Nephron (organoid): ENCODE data around the gene KATNAL1.
A peak's percentile ranks its signal among the peaks of the same experiment; 100 is the strongest.

Experiments used
- H3K27ac Mint-ChIP-seq, 3 experiments: 2 replicates each; pipeline ENCODE4 v1.8.0; 2020; ENCODE audit warnings: mixed read lengths in 3 of 3, mild to moderate bottlenecking in 2 of 3, moderate library complexity in 1 of 3
- H3K27me3 Mint-ChIP-seq: 2 replicates; pipeline ENCODE4 v1.8.0; 2021; ENCODE audit warnings: low read depth, mild to moderate bottlenecking, moderate library complexity, mixed read lengths
- H3K36me3 Mint-ChIP-seq: 2 replicates; pipeline ENCODE4 v1.8.0; 2020; ENCODE audit warnings: low read depth, mixed read lengths
- H3K4me1 Mint-ChIP-seq: 2 replicates; pipeline ENCODE4 v1.8.0; 2020; ENCODE audit warnings: mixed read lengths
- H3K4me3 Mint-ChIP-seq, 3 experiments: 2 replicates each; pipeline ENCODE4 v1.8.0; 2020; ENCODE audit warnings: mild to moderate bottlenecking in 3 of 3, mixed read lengths in 3 of 3, moderate library complexity in 2 of 3
- H3K9me3 Mint-ChIP-seq: 2 replicates; pipeline ENCODE4 v1.8.0; 2020; ENCODE audit warnings: mixed read lengths
- TF ChIP-seq, protein P1 (sequence below), 3 experiments: fragments of 200-600 bp; sonication (generic); IDR thresholded peaks; one replicate each; pipeline ENCODE4 v1.5.0; 2021; ENCODE audit warnings: antibody characterized with exemption in 3 of 3; ENCODE audit not compliant: unreplicated experiment in 3 of 3

Gene KATNAL1

DNA sequence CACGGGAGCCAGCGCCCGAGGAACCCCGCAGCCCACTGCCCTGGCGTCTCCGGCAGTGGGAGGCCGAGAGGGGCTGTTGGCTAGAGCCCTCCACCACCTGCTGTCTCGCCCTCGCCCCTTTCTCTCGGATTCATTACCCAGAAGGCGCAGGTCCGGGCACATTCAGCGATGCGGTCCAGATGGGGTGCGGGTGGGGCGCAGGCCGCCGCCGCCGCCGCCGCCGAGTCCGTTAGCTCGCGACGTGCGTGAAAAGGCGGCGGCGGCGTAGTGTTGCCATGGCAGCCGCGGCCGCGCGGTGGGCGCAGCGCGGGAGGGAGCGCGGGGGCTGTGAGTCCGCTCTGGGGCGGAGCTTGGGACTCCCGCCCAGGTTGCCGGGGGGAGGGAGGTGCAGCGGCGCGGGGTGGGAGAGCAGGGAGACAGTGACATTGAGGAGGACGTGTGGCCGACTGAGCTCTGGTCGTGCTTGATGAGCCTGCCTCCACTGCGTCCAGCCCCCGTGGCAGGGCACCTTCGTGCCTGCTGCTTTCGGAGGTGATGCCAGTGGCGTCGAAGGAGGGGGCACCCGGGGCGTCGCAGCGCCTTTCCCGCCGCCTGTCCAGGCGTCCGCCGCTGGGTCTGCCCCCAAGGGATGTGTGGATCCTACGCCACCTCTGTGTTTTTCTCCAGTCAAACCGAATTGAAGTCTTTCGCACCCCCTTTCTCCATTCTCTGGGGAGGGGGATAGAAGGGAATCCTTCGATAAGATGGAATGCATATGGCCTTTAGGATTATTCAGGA, at the start of gene KATNAL1:
Gene KATNAL1, minus strand, starts transcription at position 358 of the 777 bp plus-strand sequence. CDS start 23,774 bp downstream, outside the sequence.
- Mint-ChIP-seq H3K27me3 (no peaks in the 10 kb centered on the region), H3K27ac (peak within 1 kb of the TSS; percentile 46 to 77 (median 72)), H3K4me1 (peaks cover 42% of the 10 kb centered on the region), H3K4me3 (peak within 1 kb of the TSS; percentile 86 to 91 (median 90)), H3K9me3 (no peaks in the 10 kb centered on the region), H3K36me3 (no peaks in the 10 kb centered on the region)
- TF ChIP-seq, protein P1, sequence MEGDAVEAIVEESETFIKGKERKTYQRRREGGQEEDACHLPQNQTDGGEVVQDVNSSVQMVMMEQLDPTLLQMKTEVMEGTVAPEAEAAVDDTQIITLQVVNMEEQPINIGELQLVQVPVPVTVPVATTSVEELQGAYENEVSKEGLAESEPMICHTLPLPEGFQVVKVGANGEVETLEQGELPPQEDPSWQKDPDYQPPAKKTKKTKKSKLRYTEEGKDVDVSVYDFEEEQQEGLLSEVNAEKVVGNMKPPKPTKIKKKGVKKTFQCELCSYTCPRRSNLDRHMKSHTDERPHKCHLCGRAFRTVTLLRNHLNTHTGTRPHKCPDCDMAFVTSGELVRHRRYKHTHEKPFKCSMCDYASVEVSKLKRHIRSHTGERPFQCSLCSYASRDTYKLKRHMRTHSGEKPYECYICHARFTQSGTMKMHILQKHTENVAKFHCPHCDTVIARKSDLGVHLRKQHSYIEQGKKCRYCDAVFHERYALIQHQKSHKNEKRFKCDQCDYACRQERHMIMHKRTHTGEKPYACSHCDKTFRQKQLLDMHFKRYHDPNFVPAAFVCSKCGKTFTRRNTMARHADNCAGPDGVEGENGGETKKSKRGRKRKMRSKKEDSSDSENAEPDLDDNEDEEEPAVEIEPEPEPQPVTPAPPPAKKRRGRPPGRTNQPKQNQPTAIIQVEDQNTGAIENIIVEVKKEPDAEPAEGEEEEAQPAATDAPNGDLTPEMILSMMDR (IDR thresholded peaks at IDR 0.05; ENCODE audit: unreplicated experiment in 3 of 3) = no peak

DNA sequence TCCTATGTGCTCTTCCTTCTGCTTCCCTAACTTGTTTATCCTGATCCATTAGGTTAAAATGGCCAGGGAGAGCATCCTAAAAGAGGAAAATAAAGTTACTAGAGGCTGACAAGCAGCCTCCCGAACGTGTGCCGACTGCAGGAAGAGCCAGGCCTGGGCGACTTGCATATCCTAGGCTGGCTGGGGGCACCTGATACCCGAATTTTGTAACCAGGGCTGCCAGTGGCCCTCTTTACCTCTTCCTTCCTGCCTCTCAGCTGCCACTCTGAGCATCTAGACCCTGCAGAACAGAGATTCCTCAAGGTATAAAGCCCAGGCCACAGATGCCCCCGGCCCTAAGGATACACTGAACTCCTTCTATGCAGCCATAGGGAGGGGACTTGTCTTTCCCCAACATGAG, 48.5 kb upstream of the KATNAL1 start:
- TF ChIP-seq, protein P1 (IDR thresholded peaks at IDR 0.05; ENCODE audit: unreplicated experiment in 3 of 3) = no peak
- Mint-ChIP-seq H3K4me1 (peaks cover 23% of the 10 kb centered on the region), H3K9me3 (peaks cover 22% of the 10 kb centered on the region), H3K36me3 (peaks cover 10% of the 10 kb centered on the region), H3K4me3 (no peak overlapping the region), H3K27ac (peak overlapping the region in 1 of 3 experiments; percentile 9), H3K27me3 (peaks cover 5% of the 10 kb centered on the region)

DNA sequence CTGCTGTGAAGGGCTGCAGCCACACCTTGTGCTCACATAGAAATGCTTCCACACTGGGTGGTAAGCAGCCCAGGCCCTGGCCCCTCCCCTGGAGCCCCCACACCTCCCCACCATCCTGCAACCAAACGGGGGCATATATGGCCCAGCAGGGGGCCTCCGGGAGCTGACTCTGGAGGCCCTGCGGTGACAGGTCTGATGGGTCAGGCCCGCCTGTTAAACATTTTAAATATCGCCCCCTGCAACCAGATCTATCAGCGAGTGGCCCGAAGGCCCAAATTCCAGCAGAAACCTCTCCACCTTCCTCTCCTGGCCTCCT, 48.0 kb upstream of the KATNAL1 start:
- Mint-ChIP-seq H3K27ac (peak overlapping the region in 1 of 3 experiments; percentile 9), H3K4me3 (no peak overlapping the region), H3K4me1 (peaks cover 23% of the 10 kb centered on the region), H3K9me3 (peaks cover 22% of the 10 kb centered on the region), H3K27me3 (peaks cover 5% of the 10 kb centered on the region), H3K36me3 (peaks cover 10% of the 10 kb centered on the region)
- TF ChIP-seq, protein P1 (IDR thresholded peaks at IDR 0.05; ENCODE audit: unreplicated experiment in 3 of 3) = peak; percentile 16 to 42 (median 22)

DNA sequence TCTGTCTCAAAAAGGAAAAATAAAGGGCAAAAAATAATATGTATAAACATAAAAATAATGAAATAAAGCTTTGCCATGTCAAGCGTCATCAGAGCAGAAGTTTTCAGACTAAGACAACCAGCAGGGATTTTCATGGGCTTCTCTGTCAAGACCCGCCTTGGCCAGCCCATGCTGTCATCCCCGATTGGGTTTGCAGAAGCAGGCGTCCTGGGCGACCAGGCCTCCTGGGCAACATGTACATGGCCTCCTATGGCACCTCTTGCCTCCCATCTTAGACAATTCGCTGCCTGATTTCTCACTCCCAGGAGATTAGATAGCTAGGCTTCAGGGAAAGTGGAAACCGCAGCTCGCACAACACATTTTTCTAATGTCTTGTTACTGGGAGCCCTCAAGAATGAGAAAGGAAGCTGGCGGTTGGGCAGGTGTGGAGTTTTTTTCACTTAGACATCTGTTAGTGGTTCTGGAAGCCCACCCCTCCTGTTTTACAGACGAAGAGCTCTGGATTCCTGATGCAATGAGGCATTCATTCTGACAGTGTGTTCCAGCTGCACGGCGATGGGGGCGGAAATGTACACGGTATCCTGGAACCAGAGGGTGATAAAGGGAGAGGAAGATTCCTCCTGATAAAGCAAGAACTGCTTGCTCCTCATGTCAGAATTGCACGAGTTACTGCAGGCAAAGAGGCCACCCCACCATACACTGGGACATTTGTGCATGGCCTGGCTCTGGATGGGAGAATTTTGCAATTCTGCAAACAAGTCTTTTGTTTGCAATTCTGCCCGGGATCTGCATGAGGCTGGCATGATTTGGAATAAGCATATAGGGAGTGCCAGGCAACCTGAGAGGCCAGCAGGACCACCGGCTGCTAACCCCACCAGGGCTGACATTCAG, 47.4 kb upstream of the KATNAL1 start:
- Mint-ChIP-seq H3K27ac (peak overlapping the region in 2 of 3 experiments; percentile 64 to 69), H3K27me3 (peaks cover 5% of the 10 kb centered on the region), H3K9me3 (peaks cover 22% of the 10 kb centered on the region), H3K36me3 (peaks cover 10% of the 10 kb centered on the region), H3K4me3 (no peak overlapping the region), H3K4me1 (peaks cover 23% of the 10 kb centered on the region)
- TF ChIP-seq, protein P1 (IDR thresholded peaks at IDR 0.05; ENCODE audit: unreplicated experiment in 3 of 3) = no peak

DNA sequence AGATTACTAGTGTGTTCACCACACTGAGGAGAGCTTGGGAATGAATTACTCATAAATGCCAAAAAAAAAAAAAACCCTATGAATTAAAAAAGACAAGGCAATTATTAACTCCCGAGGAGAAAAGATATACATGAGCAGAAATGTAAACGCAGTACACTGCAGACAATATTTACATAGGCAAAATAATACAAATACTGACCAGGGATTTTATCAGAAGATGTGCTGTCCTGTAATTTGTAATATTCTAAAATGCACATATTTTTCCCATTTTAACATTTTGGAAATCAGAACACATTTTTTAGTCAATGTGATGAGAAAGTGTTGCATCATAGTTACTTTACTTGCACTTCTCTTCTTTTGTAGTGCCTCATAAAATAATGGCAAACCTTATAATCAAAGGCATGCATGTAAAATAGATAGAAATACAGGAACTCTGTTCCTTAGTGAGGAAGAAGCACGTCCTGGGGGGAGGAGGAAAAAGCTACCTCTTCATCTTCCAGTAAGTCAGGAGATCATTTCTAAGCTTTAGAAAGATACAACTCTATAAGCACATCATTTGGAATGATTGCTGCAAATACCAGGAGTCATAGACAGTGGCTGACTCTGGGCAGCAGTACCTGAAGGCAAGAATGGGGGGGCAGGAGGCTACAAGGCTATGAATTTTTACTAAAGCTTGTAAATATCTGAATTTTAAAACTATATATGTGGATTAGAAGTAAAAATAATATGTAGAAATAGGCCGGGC, 46.3 kb upstream of the KATNAL1 start:
- TF ChIP-seq, protein P1 (IDR thresholded peaks at IDR 0.05; ENCODE audit: unreplicated experiment in 3 of 3) = no peak

More for the DNA sequence above, 46.3 kb upstream of the KATNAL1 start:
- H3K36me3 Mint-ChIP-seq = peaks cover 10% of the 10 kb centered on the region
- peaks cover 5% of the 10 kb centered on the region for H3K27me3 Mint-ChIP-seq
- peaks cover 18% of the 10 kb centered on the region for H3K4me1 Mint-ChIP-seq
- H3K27ac Mint-ChIP-seq = no peak overlapping the region
- peaks cover 22% of the 10 kb centered on the region for H3K9me3 Mint-ChIP-seq
- H3K4me3 Mint-ChIP-seq = no peak overlapping the region
